GM21723 (cell line): ENCODE results near the gene FAM120B.
A peak's percentile ranks its signal among the peaks of the same experiment; 100 is the strongest.

ENCODE experiments used
- ATAC-seq: cut with Tn5 transposase; IDR thresholded peaks from one replicate; pipeline ENCODE4 v1.9.1; 2021; ENCODE audit warnings: mild to moderate bottlenecking, moderate library complexity; ENCODE audit not compliant: unreplicated experiment

Gene FAM120B

DNA sequence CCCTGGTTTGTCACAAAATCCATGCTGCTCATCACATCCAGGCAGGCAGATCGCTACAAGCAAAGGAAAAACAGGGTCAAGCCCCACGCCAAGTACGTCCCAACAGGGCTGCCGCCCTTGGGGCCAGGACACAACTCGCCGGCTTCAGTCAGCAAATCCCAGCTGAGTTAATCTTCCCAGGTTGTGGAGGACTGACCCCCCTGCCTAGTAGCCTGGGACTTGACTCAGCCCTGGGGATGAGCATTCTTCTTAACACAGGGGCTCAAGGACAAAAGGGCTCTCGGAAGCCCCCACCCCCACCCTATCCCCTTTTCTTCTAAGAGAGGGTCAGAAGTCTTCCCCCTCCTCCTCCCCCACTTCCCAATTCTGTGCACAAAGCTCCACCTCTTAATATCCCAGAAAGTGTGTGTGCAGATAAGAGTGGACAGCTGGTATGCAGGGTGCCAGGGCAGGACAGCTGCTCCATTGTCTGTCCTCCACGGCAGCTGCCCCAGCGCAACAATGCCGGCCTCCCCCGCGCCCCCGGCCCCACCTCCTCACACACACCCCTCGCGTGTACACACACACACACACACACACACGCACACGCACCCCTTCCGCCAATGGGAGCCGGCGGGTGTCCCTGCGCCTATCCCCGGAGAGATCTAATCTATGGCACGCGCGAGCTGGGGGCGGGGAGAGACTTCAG lies 20.2 kb upstream of the FAM120B start:
- ATAC-seq = no peak

DNA sequence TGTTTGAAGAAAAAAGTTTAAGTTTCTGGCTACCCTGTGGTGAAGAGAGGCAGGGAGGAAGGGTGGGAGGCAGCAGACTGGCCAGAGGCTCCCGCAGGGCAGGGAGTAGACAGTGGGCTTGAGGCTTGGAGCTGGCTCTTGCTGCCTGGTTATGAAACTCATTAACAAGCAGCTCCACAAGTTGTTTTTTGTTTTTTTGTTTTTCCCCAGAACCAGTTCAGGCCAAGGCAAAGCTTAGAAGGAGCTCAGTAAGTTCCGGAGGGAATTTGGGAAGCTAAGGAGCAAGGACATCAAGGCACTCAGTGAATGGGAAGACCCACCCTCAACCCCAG lies 19.7 kb upstream of the FAM120B start:
- no peak for ATAC-seq

DNA sequence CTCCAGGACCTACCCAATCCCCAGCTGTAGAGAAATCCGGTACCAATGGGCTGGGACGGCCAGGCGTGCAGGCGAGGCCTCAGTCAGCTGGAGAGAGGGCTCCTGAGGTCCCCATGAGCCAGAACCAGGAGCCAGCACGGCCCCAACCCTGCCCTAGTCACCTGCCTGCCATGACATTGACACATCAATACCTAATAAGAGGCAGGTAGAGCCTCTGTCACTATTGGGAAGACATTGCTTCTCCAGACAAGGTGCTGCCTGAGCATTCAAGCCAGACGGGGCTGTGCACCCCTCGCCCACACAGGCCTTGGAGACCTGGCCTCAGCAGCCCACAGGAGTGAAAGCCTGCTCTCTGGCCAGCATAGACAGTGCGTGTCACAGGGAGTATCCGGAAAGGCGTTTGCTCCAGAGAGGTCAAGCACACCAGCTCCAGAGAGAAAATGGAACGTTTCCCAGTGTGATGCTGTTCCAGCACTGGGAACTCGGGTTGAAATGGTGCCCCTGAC lies 19.1 kb upstream of the FAM120B start:
- ATAC-seq = no peak

DNA sequence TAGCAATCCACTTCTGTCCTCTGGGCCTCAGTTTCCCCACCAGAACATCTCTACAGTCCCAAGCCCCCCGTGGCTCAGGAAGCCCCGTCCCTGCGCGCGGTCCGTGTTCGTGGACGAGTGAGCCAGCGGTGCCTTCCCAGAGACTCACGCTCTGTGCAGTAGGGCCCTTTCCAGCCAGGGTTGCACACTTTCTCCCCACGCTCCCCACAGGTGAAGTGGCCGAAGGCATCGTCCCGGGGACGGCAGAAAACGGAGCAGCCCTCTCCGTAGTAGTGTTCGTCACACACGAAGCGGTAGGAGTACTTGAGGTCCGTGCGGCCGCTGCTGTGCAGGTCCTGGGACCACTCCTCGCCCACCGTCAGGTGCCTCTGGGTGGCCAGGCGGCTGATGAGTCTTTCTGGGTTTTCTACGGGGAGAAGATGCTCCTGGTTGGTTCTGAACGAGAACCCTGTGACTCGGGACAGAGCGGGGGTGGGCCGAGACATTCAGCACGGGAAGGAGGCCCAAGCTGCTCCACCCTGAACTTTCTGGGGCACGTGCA lies 18.4 kb upstream of the FAM120B start:
- no peak for ATAC-seq

DNA sequence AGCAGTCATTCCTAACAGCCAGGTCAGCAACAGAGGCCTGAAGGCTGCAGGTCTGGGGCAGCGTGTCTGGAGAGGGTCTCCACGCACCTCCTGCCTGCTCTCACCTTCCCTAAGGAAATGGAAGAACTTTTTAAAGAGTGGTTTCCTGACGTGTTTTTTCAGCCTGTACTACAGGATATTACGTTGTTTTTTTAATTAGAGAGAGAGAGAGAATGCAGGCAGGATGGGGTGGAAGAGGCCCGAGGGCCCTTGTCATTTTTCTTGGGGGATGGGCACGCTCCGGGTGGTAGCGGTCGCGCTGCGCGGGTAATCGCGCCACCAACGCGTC lies 17.7 kb upstream of the FAM120B start:
- no peak for ATAC-seq

DNA sequence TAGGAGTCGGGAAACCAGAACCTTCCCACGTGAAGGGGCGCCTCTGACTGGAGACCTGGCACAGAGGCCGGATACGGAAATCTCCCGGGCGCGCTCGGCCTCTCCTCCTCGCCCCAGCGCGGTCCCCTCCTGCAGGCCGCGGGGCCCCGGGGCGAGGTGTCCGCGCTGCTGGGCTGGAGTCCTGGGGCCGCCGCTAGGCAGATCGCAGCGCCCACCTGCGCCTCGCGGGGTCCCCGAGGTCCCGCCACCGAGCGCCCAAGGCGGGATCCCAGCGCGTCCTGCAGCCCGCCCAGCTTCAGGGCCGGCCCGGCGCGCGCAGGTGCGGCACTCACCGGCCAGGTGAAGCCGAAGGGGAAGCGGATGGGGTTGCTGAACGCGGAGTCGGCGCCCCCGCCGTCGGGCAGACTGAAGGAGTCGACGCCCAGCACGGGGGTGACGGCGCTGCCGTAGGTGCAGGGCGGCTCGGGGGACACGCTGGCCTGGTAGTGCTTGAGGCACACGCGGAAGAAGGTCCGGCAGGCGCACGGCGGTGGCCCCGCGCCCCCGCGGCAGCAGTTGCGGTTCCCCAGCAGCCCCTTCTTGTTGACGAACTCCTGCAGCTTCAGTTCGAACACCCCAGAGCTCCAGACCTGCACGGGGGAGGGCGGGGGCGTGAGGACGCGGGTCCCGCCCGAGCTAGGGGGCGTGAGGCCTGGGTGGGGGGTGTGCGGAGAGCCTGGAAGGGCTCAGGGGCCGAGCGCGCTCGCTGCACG lies 17.2 kb upstream of the FAM120B start:
- no peak for ATAC-seq

DNA sequence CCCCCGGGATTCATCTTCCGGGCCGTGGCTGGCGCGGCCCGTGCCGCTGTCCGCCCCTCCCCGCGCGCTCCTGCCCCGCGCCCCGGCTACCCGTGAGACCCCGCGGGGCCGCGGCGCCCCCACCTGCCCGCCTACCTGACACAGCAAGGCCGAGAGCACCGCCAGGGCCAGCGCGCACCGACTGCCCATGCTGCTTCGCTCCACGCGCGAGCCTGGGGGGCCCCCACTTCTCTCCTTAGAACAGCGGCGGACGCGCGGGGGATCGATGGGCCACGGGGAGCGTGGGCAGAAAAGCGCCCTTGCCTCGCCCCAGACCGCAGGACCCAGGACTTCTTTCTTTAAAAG lies 16.6 kb upstream of the FAM120B start:
- ATAC-seq = no peak

DNA sequence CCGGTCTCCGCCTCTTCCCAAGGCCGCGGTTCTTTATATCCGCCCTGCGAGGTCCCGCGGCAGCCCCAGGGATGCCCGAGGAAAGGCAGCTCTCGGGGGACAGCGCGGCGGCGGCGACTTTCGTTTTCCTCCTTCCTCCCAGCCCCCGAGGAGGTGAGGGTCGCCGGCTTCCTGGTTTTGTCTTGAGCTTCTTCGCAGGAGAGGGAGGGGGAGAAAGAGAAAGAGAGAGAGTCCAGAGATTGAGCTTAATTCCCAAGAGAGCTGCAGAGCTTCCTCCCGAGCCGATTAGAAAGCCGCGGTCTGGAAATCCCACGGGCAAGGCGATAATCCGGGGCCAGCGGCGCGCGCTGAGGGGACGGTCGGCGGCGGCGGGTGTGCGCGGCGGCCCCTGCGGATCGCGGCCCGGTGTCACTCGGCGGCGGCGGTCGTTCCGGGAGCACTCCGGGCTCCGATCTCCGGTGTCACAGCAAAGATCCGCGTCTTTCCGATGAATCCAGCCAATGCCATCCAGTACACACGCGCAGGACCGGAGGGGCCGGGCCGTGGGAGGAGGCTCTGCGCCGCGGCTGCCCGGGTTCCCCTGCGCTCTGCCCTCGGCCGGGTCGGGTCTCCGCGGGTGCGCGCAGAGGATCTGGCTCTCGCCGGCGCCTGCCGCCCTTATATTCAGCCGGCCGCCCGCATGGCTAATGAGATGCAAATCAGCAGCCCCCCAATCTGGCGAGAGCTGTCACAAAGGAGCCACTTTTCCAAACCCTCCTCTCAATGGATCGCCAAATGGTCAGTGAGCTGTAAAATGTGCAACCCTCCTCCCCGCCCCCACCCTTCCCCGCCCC lies 16.0 kb upstream of the FAM120B start, which contains the start of gene DLL1:
DLL1 (minus strand) TSS at position 783 of the 833 bp plus-strand sequence. CDS start 939 bp downstream, outside the sequence.
- no peak for ATAC-seq

DNA sequence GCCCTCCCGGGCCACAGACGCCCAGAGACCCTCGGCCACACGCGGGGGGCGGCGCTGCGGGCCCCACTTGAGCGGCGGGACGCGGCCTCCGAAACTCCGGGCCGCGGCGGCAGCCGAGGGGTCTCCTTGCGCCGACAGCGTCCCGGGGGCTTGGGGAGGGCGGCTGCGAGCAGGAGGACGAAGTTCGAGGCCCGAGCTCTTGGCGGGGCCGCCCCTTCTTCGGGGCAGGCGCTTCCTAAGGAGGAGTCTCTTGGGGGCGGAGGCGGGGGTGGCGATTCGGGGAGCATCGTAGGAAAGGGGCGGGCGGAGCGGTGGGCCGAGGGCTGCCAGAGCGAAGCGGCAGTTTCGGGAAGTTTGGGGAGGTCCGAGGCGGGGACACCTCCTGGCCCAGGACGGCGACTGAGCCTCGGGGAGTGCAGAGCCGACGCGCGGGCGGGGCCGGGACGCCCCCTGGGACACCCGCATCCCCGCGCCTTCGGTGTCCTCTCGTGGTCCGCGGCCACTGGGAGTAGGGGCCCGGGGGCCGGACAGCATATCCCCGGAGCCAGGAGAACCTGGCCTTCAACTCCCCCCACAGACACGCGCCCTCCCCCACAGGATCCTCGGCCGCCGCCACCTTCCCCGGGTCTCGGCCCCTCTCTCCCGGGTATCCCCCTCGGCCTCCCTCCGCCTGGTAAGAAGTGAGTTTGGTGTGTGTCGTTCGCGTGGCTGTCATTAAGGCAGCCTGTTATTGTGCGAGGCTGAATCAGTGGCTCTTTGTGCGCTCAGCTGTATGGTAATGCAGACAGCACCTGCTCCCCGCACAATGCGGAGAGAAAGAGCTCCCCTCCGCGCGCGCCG lies 15.1 kb upstream of the FAM120B start:
- no peak for ATAC-seq

DNA sequence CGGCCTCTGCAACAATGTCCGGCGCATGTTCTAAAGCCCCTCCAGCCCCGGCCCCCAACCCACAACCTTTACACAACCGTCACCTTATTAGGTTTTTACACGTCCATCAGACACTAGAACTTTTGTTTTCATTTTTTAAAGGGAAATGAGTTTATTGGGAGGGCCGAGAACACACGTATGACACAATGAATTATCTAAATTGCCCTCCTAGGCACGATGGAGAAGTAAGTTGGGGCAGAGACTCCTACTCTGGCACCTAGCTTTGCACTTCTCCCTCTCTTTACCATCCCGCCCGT lies 14.5 kb upstream of the FAM120B start:
- no peak for ATAC-seq

DNA sequence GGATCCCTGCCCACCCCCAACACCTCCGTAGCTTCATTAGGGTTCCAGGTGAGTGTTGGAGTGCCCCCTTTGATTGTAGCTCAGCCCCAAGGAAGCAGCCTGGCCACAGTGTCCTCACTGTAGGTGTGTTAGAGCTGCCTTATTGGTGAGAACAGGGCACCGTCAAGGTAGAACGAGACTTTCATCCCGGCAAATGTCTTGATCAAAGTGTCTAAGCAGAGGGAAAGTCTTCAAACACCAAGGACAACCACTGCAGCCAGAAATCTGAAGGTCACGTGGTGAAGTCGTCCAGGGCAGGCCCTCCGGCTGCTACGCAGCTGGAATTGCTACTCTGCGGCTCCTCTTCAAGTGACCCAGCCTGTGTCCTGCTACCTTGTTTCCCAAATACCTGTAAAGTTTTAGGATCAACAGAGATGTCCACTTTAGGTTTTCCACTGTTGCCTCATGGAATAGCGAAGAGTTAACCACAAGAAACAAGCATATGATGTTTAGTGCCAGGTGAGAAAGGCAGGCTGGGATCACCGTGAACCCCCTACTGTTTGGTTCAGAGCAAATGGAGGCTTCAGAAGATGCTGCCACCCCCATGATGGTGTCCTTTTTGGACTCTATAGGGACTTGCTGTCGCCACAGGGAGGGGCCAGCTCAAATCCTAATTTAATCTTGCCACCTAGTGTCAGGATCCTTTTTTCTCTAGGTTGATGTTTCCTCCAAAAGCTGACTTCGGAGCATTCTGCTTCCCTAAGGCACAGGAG lies 14.0 kb upstream of the FAM120B start:
- ATAC-seq = no peak

DNA sequence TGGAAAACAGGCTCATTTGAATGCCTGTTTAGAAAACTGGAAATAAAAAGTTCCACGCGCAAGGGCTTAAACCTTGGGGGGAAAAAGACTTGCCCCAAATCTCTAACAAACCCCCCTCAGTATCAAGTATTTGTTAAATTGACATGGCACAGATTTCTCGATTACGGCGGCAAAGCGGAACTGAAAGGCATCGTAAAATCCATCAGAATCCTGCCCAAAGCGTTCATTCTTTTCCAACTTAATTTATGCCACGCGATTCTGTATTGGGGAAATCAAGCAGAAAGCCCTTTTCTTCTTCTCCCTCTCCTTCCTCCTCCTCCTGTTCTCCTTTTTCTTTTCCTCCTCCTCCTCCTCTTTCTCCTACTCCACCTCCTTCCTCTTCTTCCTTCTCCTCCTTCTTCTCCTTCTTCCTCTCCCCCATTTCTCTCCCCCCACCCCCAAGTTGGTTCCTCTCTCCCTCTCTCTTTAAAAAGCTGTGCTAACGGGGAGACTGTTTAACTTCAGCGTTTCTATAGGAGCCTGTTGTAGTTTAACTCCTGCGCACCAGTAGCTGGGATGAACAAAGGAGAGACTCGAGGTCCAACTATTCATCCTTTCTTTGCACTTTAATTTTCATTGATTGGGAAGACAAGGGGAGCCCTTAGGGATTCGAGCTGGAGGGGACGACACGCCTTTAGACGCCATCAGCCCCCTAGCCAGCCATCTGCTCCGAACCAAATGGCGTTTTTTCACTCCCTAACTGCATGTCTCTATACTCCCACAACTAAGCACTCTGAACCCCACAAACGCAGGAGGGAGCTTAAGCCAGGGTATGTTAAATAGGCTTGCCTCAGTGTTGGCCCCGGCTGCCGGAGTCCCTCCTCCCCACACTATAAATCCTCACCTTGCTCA lies 13.0 kb upstream of the FAM120B start:
- ATAC-seq = no peak

DNA sequence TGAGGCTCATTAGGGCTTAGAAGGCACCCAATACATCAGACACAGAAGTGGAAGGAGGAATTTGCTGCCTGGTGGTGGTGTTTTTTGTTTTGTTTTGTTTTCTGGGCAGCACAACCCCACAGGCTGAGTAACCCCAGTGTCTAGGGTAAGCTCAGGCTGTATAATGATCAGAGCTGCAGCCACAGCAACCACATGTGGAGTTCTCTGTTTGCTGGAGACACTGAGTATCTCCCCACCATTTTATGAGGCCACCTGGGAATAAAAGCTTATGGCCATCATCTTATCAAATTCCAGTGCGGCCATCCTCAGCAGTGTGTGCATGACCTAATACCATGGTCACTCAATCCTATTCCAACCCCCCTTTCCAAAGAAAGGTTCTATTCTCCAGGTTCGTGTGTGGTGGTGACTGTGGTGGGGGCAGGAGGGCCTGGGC lies 12.2 kb upstream of the FAM120B start:
- no peak for ATAC-seq

DNA sequence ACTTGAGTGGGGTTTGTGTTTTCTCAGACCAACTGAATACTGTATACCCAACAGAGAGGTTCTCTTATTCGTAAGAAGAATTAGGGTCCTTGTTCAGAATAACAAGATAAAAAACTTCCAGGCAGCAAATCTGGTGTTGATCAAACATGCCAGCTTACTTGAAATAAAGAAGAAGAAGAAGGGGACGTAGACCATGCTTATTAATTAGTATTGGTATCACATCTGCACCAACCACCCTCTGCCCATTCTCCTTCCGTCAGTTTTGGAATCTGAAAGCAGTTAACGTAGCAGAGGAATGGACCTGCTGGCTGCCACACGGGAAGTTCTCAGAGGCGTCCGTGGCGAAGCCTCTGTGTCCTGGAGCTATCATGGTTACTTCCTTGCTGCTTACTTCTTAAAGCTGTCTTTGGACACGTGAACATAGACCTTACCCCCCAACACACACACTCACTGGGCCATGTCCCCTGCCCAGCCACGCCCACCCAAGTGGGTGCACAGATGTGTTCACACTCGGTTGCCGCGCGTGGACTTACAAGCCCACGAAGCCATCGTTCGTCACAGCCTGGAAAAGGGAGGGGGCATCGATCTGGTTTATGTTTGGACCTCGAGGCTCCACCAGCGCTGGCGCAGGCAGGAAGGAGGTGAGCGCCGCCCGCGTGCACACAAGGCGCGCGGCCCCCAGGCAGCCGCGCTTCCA lies 11.6 kb upstream of the FAM120B start:
- no peak for ATAC-seq

DNA sequence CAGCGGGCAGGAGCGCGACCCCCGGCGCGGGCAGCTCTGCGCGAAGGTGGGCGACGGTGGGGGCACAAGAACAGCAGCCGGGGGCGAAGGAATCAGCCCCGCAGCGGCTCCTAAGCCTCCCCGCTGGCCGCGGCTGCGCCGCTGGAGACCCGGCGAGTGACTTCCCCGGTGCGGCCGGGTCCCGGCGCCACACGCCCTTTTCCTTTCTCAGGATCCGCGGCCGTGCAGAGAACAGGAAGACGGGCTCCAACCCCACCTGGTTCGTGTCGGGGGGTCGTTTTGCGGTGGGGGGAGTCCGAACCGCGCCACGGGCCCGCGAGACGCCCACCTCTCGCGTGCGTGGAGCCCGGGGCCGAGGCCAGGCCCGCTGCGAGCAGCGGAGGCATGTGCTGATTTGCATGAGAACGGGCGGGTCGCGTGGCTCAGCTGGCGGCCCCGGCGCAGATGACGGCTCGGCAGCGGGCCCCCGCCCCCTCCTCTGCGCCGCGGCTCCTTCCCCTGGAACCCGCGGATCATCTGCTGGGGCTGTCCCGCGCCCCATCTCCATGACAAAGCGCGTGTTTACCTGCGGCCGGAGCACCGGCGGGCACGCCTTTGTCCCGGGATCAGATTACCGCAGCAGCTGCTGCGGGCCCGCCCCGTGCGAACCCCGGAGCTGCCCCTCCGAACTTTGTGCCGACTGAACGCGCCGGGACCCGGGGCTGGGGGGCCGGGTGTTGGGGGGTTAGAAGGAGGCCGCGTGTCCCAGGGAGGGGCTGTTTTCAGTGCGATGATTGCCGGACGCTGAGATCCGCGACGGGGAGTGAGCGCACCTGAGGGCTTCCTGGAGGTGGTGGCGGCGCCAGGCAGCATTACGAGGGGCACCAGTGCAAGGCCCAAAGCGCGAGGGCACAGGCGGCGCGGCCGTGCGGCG lies 10.8 kb upstream of the FAM120B start:
- ATAC-seq = peak; percentile 63

DNA sequence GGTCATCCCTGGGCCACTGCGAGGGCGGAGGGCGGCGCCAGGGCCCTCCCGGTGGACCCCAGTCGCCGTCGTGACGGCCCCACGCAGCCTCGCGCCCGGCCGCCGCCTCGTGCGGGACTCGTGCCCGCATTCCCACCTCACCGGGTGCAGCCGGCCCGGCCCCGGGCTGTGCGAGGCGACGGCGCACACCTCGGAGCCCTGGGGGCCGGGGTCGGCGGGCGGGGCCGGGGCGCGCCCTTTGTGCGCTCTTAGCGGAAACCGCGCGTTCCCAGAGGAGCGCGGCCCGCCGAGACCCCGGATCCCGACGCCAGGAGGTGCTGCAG lies 10.2 kb upstream of the FAM120B start:
- no peak for ATAC-seq

DNA sequence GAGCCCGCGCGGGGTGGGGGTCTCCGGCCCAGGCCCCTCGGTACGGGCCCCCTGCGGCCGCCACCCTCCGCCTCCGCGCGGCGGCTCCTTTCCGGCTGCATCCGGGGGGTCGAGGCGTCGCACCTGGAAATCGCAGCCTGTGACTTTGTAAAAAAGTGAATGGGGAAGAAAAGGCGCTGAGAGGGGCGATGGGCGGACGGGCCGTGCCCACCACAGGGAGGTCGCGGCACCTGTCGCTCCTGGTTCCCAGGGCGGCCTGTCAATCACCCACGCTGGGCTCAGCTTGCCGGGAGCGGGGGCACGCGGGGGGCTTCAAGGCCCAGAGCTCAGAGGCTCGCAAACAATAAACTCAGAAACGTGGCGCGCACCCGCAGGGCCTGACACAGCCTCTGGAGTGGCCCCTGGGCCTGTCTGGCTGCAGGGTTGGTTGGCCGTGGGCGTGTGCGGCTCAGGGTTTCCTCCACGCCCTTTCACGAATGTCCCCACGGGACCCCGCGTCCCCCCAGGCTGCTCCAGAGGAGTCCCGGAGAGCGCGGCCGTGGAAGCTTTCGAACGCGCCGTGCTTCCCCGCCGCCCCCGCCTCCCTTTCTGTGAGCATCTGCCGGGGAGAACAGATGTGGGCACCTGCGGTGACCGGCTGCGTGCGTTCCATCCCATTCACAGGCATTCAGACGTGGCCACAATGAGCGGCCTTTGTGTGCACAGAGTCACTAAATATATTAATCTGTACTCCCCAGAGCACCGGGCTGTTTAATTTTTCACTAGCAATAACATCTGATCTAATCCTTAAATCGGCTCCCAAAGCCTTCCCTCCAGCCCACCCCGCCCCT lies 9.6 kb upstream of the FAM120B start:
- ATAC-seq = no peak
